COLO829 (cell line): Measurements from ENCODE around the gene ACR.

Experiments used
- DNase-seq: peaks from one replicate; pipeline ENCODE4 v3.0.0; 2012; ENCODE audit warnings: low spot score

Gene ACR

GRCh38 chr22:50717709-50718351 lies 20.2 kb upstream of the ACR start:
- no peak for DNase-seq

GRCh38 chr22:50718352-50718709 lies 19.7 kb upstream of the ACR start:
- no peak for DNase-seq

GRCh38 chr22:50719814-50720300 lies 18.1 kb upstream of the ACR start:
- no peak for DNase-seq

GRCh38 chr22:50720301-50721256 lies 17.4 kb upstream of the ACR start:
- no peak for DNase-seq

GRCh38 chr22:50721257-50721844 lies 16.7 kb upstream of the ACR start:
- DNase-seq = no peak

GRCh38 chr22:50722048-50722701 lies 15.8 kb upstream of the ACR start:
- DNase-seq = no peak

- DNase-seq = no peak
These were observed 15.1 kb upstream of the ACR start for GRCh38 chr22:50722716-50723428.

GRCh38 chr22:50723991-50724390 lies 14.0 kb upstream of the ACR start:
- no peak for DNase-seq

- DNase-seq = no peak
These were observed 13.4 kb upstream of the ACR start for GRCh38 chr22:50724616-50725015.

- DNase-seq = no peak
These were observed 12.4 kb upstream of the ACR start for GRCh38 chr22:50725597-50725996.

GRCh38 chr22:50726643-50727340 lies 11.2 kb upstream of the ACR start:
- DNase-seq = no peak

- DNase-seq = no peak
These were observed 10.1 kb upstream of the ACR start for GRCh38 chr22:50727678-50728522.

GRCh38 chr22:50728523-50728931 lies 9.5 kb upstream of the ACR start:
- no peak for DNase-seq

GRCh38 chr22:50729391-50730012 lies 8.5 kb upstream of the ACR start:
- DNase-seq = no peak

- no peak for DNase-seq
These were observed 7.8 kb upstream of the ACR start for GRCh38 chr22:50730013-50730891.

GRCh38 chr22:50730941-50731661 lies 6.9 kb upstream of the ACR start:
- no peak for DNase-seq

GRCh38 chr22:50731811-50732624 lies 6.0 kb upstream of the ACR start:
- DNase-seq = peak; percentile 68
